Upper lobe of left lung (tissue), 4 donors: ENCODE measurements around the gene HIRA.

ENCODE experiments used
- CTCF ChIP-seq, 6 experiments: fragments of 450-650 bp in 4 of 6; fragments of 200-600 bp in 2 of 6; sonication (generic) in 2 of 6; IDR thresholded peaks; one replicate each; pipeline ENCODE4 v1.5.1; 2016 to 2019; ENCODE audit warnings: antibody characterized with exemption in 6 of 6
- EP300 ChIP-seq, 4 donors: sonication (generic); formaldehyde crosslinking; IDR thresholded peaks; one replicate each; pipeline ENCODE4 v1.5.1; 2017; ENCODE audit warnings: antibody characterized with exemption in 4 of 4, control low read depth in 2 of 4
- POLR2A ChIP-seq, 4 donors: fragments of 450-650 bp; IDR thresholded peaks; one replicate each; pipeline ENCODE4 v1.5.1; 2016 to 2017; ENCODE audit warnings: antibody characterized with exemption in 4 of 4, mild to moderate bottlenecking in 2 of 4
- POLR2AphosphoS5 ChIP-seq, 2 donors: sonication (generic); formaldehyde crosslinking; IDR thresholded peaks; one replicate each; pipeline ENCODE4 v1.5.1; 2017; ENCODE audit warnings: antibody characterized with exemption in 2 of 2

DNA sequence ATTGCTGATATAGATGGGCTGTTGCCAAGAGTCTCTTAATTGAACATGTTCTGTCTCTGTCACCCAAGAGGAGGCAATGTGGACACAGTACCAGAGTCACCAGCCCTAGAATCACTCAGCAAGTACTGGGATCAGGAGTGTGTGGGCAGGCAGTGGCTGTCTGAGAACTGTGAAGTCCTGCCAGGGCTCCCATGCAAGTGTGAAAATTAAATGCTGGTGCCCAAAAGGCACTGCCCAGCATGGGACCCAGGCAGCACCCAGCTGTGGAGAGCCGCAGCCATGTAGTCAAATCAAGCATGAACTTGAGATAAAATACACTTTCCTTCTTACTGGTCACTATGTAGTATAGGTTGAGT, 19.9 kb downstream of the HIRA start:
- TF ChIP-seq POLR2A (IDR thresholded peaks at IDR 0.05): no peak
- no peak for TF ChIP-seq CTCF (IDR thresholded peaks at IDR 0.05)
- TF ChIP-seq EP300 (IDR thresholded peaks at IDR 0.05): no peak
- TF ChIP-seq POLR2AphosphoS5 (IDR thresholded peaks at IDR 0.05): no peak
